Measurements from ENCODE around the gene C16orf86. TPM values are rescaled to one million over a fixed set of nuclear protein-coding genes. Genes with fewer than 3 reads are reported as not detected.

The C16orf86 gene
- total RNA-seq, 4 donors from 2014 or later: 3.6 to 12.9 (median 5.0) TPM

DNA sequence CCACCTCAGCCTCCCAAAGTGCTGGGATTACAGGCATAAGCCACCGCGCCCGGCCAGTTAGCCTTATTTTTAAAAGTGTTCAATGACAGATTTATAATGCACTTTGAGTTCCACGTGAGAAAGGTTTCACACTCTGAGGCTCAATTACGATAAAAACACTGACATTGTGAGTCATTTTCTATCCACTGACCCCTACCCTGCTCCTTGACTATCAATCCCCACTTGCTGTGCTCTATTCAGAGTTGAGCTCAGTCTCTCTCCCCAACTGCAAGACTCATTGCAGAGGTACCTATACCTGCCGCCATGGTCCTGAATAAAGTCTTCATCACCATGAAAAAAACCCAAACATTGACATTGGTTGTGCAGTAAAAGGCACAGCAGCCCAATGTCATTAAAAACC, 44.0 kb downstream of the C16orf86 start:
- Histone ChIP-seq H3K36me3 (no peaks in the 10 kb centered on the region), H3K4me1 (no peaks in the 10 kb centered on the region)
- 98 to 100% methylated on average over 1 to 6 of the region's 6 CpGs for WGBS, 2 donors (ENCODE audit: low coverage in 1 of 2)

DNA sequence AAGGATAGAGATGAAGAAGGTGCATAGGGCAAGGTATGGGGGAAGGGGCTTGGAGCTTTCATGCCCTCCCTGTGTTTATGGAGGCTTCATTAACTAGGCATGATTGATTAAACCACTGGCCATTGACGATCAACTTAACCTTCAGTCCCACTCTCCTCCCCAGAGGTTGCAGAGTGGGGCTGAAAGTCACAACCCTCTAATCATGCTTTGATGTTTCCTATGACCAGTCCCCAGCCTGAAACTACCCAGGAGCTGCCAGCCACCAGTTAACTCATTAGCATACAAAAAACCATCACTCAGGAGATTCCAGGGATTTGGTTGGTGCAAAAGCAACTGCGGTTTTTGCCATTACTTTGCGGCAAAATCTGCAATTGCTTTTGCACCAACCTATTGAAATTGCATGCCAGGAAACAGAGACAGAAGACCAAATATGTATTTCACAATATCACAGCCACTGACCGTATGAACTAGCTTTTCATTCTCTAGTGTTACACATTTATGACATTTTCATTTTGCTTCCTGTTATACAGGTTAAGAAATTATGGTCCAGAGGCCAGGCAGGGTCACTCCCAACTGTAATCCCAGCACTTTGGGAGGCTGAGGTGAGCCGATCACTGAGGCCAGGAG, 47.1 kb downstream of the C16orf86 start:
- WGBS, 2 donors (ENCODE audit: low coverage in 1 of 2): 60 to 68% methylated on average over 3 of the region's 5 CpGs
- no peak for TF ChIP-seq CTCF (IDR thresholded peaks at IDR 0.05)
- no peak for TF ChIP-seq POLR2AphosphoS5 (IDR thresholded peaks at IDR 0.05)
- no peak for TF ChIP-seq EP300 (IDR thresholded peaks at IDR 0.05)
- no peak for TF ChIP-seq POLR2A (IDR thresholded peaks at IDR 0.05)
- Histone ChIP-seq H3K4me3 (no peak overlapping the region), H3K27ac (no peak overlapping the region), H3K36me3 (no peaks in the 10 kb centered on the region), H3K4me1 (peaks cover 0 to 26% (median 8%) of the 10 kb centered on the region in 3 donors), H3K27me3 (no peaks in the 10 kb centered on the region), H3K9me3 (no peaks in the 10 kb centered on the region)
- no peak for ATAC-seq

More for the DNA sequence above, 44.0 kb downstream of the C16orf86 start:
- no peaks in the 10 kb centered on the region for H3K27me3 ChIP-seq
- no peak for ATAC-seq
- TF ChIP-seq POLR2A (IDR thresholded peaks at IDR 0.05) (no peak), CTCF (IDR thresholded peaks at IDR 0.05) (no peak), POLR2AphosphoS5 (IDR thresholded peaks at IDR 0.05) (no peak), EP300 (IDR thresholded peaks at IDR 0.05) (no peak)
- no peaks in the 10 kb centered on the region for H3K9me3 ChIP-seq
- no peak overlapping the region for H3K4me3 ChIP-seq
- no peak overlapping the region for H3K27ac ChIP-seq

DNA sequence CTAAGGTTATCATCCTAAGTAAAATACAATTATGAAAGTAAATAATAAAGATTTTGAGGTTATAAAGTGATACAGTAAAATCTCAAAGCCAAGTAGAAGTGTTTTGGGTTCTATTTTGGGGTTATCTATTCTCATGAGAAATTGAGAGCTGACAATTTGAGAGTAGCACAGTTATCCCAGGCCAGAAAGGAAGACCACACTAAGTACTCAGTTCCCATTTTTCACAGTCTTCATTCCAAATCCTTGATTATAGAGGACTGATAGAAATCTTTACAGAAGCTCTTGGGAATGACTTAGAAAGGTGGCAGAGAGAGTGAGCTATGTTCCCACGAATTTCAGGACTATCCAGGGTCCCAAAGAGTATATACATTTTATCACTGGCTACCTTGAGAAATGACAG, 47.9 kb downstream of the C16orf86 start:
- no peak for ATAC-seq
- 56 to 80% methylated on average over 1 of the region's 1 CpG for WGBS, 2 donors (ENCODE audit: low coverage in 1 of 2)
- TF ChIP-seq CTCF (IDR thresholded peaks at IDR 0.05): no peak
- no peak for TF ChIP-seq POLR2AphosphoS5 (IDR thresholded peaks at IDR 0.05)
- no peak for TF ChIP-seq EP300 (IDR thresholded peaks at IDR 0.05)
- no peak for TF ChIP-seq POLR2A (IDR thresholded peaks at IDR 0.05)
- H3K4me1 ChIP-seq: peaks cover 0 to 27% (median 8%) of the 10 kb centered on the region in 3 donors
- no peaks in the 10 kb centered on the region for H3K9me3 ChIP-seq
- H3K36me3 ChIP-seq: no peaks in the 10 kb centered on the region
- no peak overlapping the region for H3K27ac ChIP-seq
- no peaks in the 10 kb centered on the region for H3K27me3 ChIP-seq
- no peak overlapping the region for H3K4me3 ChIP-seq

GRCh38 chr16:67716097-67716496, 49.5 kb downstream of the C16orf86 start:
- Histone ChIP-seq H3K4me3 (no peak overlapping the region), H3K36me3 (no peaks in the 10 kb centered on the region), H3K27me3 (no peaks in the 10 kb centered on the region), H3K9me3 (no peaks in the 10 kb centered on the region), H3K27ac (no peak overlapping the region), H3K4me1 (peaks cover 0 to 37% (median 15%) of the 10 kb centered on the region in 3 donors)
- TF ChIP-seq CTCF (IDR thresholded peaks at IDR 0.05): no peak
- no peak for TF ChIP-seq POLR2AphosphoS5 (IDR thresholded peaks at IDR 0.05)
- no peak for TF ChIP-seq EP300 (IDR thresholded peaks at IDR 0.05)
- TF ChIP-seq POLR2A (IDR thresholded peaks at IDR 0.05): no peak
- ATAC-seq: no peak
- 92 to 95% methylated on average over 2 of the region's 2 CpGs for WGBS, 2 donors (ENCODE audit: low coverage in 1 of 2)

Other genes with a start within 250 kb of the C16orf86 start
- gene HSD11B2, start 235.7 kb upstream of the C16orf86 start, total RNA-seq: 1 to 10 TPM in 1 of 4 donors, under 1 TPM in 2, not detected in 1; 0.19 to 2.1 (median 0.27) TPM
- 100 to 1,000 TPM in 2 of 4 donors, 10 to 100 TPM in 2; 94.2 to 145 (median 110) TPM for gene ATP6V0D1, start 185.7 kb upstream of the C16orf86 start, total RNA-seq
- gene AGRP, start 183.3 kb upstream of the C16orf86 start, total RNA-seq: not detected
- 100 to 1,000 TPM in 1 of 4 donors, 10 to 100 TPM in 3; 43.3 to 112 (median 64.9) TPM for gene RIPOR1, start 138.0 kb upstream of the C16orf86 start, total RNA-seq
- 10 to 100 TPM; 26.4 to 44.8 (median 41.4) TPM for gene CTCF, start 104.3 kb upstream of the C16orf86 start, total RNA-seq
- 1 to 10 TPM in 1 of 4 donors, under 1 TPM in 2, not detected in 1; 0.46 to 2.8 (median 0.47) TPM for gene CARMIL2, start 21.7 kb upstream of the C16orf86 start, total RNA-seq
- gene ACD, start 6.6 kb upstream of the C16orf86 start, total RNA-seq: 10 to 100 TPM; 20.9 to 33.7 (median 24.4) TPM
- gene PARD6A, start 5.9 kb upstream of the C16orf86 start, total RNA-seq: 10 to 100 TPM in 1 of 4 donors, 1 to 10 TPM in 3; 5.9 to 13.4 (median 6.5) TPM
- gene ENKD1, start 64 bp upstream of the C16orf86 start, total RNA-seq: 10 to 100 TPM; 23.0 to 33.2 (median 28.9) TPM
- 10 to 100 TPM; 16.3 to 24.9 (median 20.1) TPM for gene GFOD2, start 52.5 kb downstream of the C16orf86 start, total RNA-seq
- 10 to 100 TPM in 1 of 4 donors, 1 to 10 TPM in 3; 6.0 to 12.3 (median 8.4) TPM for gene RANBP10, start 139.7 kb downstream of the C16orf86 start, total RNA-seq
- 1 to 10 TPM in 3 of 4 donors, under 1 TPM in 1; 0.89 to 2.4 (median 1.6) TPM for gene TSNAXIP1, start 140.1 kb downstream of the C16orf86 start, total RNA-seq
- 10 to 100 TPM; 52.6 to 78.0 (median 76.0) TPM for gene THAP11, start 175.5 kb downstream of the C16orf86 start, total RNA-seq
- 100 to 1,000 TPM in 3 of 4 donors, 10 to 100 TPM in 1; 90.0 to 194 (median 113) TPM for gene NUTF2, start 180.1 kb downstream of the C16orf86 start, total RNA-seq
- 10 to 100 TPM; 15.4 to 44.2 (median 35.3) TPM for gene CENPT, start 180.9 kb downstream of the C16orf86 start, total RNA-seq
- 10 to 100 TPM; 43.8 to 72.6 (median 53.5) TPM for gene EDC4, start 206.2 kb downstream of the C16orf86 start, total RNA-seq
- 1 to 10 TPM in 2 of 4 donors, not detected in 2; 1.2 to 2.4 TPM for gene NRN1L, start 218.1 kb downstream of the C16orf86 start, total RNA-seq
- gene PSKH1, start 226.4 kb downstream of the C16orf86 start, total RNA-seq: 10 to 100 TPM; 14.7 to 32.3 (median 23.4) TPM

Measured in gastroesophageal sphincter (tissue), 4 donors.